HepG2 (cell line): ENCODE results near the gene SVIP. TPM values are rescaled to one million over a fixed set of nuclear protein-coding genes. Genes with fewer than 3 reads are reported as not detected.

ENCODE experiments used
- DMAP1 ChIP-seq: IDR thresholded peaks from 2 replicates; pipeline ENCODE4 v1.6.1; 2016
- DPF2 ChIP-seq: sonication (generic); formaldehyde crosslinking; IDR thresholded peaks from 2 replicates; pipeline ENCODE4 v1.4.0; 2020; ENCODE audit warnings: mild to moderate bottlenecking, low read depth, missing genetic modification reagents, borderline replicate concordance
- EP300 ChIP-seq, 3 experiments: sonication (generic) in 1 of 3; formaldehyde crosslinking in 1 of 3; IDR thresholded peaks; 2 replicates each; pipeline versions ENCODE4 v1.5.1 to v1.6.1; 2011 to 2020; ENCODE audit warnings: low read depth in 2 of 3, low read length in 2 of 3, borderline replicate concordance in 1 of 3, improper control_type of control experiment in 1 of 3, mild to moderate bottlenecking in 1 of 3, missing genetic modification reagents in 1 of 3, moderate library complexity in 1 of 3
- FOXC1 ChIP-seq: sonication (generic); formaldehyde crosslinking; IDR thresholded peaks from 2 replicates; pipeline ENCODE4 v1.8.0; 2022; ENCODE audit warnings: mild to moderate bottlenecking, missing genetic modification reagents, borderline replicate concordance
- KMT2A ChIP-seq: sonication (generic); formaldehyde crosslinking; IDR thresholded peaks from 2 replicates; pipeline ENCODE4 v1.4.0; 2020; ENCODE audit warnings: missing genetic modification reagents
- MAZ ChIP-seq, 2 experiments: sonication (generic) in 1 of 2; formaldehyde crosslinking in 1 of 2; IDR thresholded peaks; 2 replicates each; pipeline versions ENCODE4 v1.5.0 to v1.6.1; 2012 to 2020; ENCODE audit warnings: low read depth in 2 of 2, mild to moderate bottlenecking in 2 of 2, borderline replicate concordance in 1 of 2, improper control_type of control experiment in 1 of 2, low read length in 1 of 2, missing genetic modification reagents in 1 of 2, moderate library complexity in 1 of 2
- MYC ChIP-seq: sonication (generic); formaldehyde crosslinking; IDR thresholded peaks from 2 replicates; pipeline ENCODE4 v1.9.0; 2021; ENCODE audit warnings: missing genetic modification reagents, borderline replicate concordance
- PCBP1 ChIP-seq: fragments of 200-400 bp; formaldehyde crosslinking; IDR thresholded peaks from 2 replicates; pipeline ENCODE4 v1.6.1; 2017; ENCODE audit warnings: mild to moderate bottlenecking, low read depth, low read length, borderline replicate concordance
- POGZ ChIP-seq: sonication (generic); formaldehyde crosslinking; IDR thresholded peaks from 2 replicates; pipeline ENCODE4 v1.4.0; 2020; ENCODE audit warnings: mild to moderate bottlenecking, missing genetic modification reagents
- TAF1 ChIP-seq: sonication (generic); formaldehyde crosslinking; IDR thresholded peaks from 2 replicates; pipeline ENCODE4 v1.4.0; 2020; ENCODE audit warnings: missing genetic modification reagents
- TOPORS ChIP-seq: sonication (generic); formaldehyde crosslinking; IDR thresholded peaks from 2 replicates; pipeline ENCODE4 v1.8.0; 2023; ENCODE audit warnings: mild to moderate bottlenecking, missing genetic modification reagents
- ZBTB4 ChIP-seq: sonication (generic); formaldehyde crosslinking; IDR thresholded peaks from 2 replicates; pipeline ENCODE4 v1.4.0; 2020; ENCODE audit warnings: missing genetic modification reagents, mild to moderate bottlenecking, borderline replicate concordance
- ZNF138 ChIP-seq: sonication (generic); formaldehyde crosslinking; IDR thresholded peaks from 2 replicates; pipeline ENCODE4 v1.5.0; 2020; ENCODE audit warnings: mild to moderate bottlenecking, low read depth, missing genetic modification reagents
- ZNF333 ChIP-seq: sonication (generic); formaldehyde crosslinking; IDR thresholded peaks from 2 replicates; pipeline ENCODE4 v1.4.0; 2020; ENCODE audit warnings: mild to moderate bottlenecking, missing genetic modification reagents, borderline replicate concordance
- ZNF335 ChIP-seq: sonication (generic); formaldehyde crosslinking; IDR thresholded peaks from 2 replicates; pipeline ENCODE4 v1.4.0; 2020; ENCODE audit warnings: missing genetic modification reagents
- ZNF33B ChIP-seq: sonication (generic); formaldehyde crosslinking; IDR thresholded peaks from 2 replicates; pipeline ENCODE4 v1.5.1; 2020; ENCODE audit warnings: mild to moderate bottlenecking, missing genetic modification reagents
- ZNF414 ChIP-seq: sonication (generic); formaldehyde crosslinking; IDR thresholded peaks from 2 replicates; pipeline ENCODE4 v1.5.0; 2020; ENCODE audit warnings: missing genetic modification reagents
- ZNF607 ChIP-seq: sonication (generic); formaldehyde crosslinking; IDR thresholded peaks from 2 replicates; pipeline ENCODE4 v1.5.1; 2020; ENCODE audit warnings: missing genetic modification reagents, mild to moderate bottlenecking, borderline replicate concordance
- ZNF619 ChIP-seq: sonication (generic); formaldehyde crosslinking; IDR thresholded peaks from 2 replicates; pipeline ENCODE4 v1.4.0; 2020; ENCODE audit warnings: mild to moderate bottlenecking, missing genetic modification reagents
- ZSCAN22 ChIP-seq: sonication (generic); formaldehyde crosslinking; IDR thresholded peaks from 2 replicates; pipeline ENCODE4 v1.4.0; 2020; ENCODE audit warnings: mild to moderate bottlenecking, missing genetic modification reagents
- ZSCAN5A ChIP-seq: sonication (generic); formaldehyde crosslinking; IDR thresholded peaks from 2 replicates; pipeline ENCODE4 v1.8.0; 2022; ENCODE audit warnings: mild to moderate bottlenecking, missing genetic modification reagents, borderline replicate concordance
- polyA plus RNA-seq, 8 experiments: library from polyadenylated mRNA; depleted of rRNA in 3 of 8; stranded (reverse) in 7 of 8; unstranded in 1 of 8; fragments of >200 nt; fragmentation: Illumina TruSeq in 4 of 8; extraction: Trizol in 4 of 8; gene quantifications; 2 replicates each; pipeline versions ENCODE4 v1.2.1 to v1.2.3, GENCODE V29; 2011 to 2016; ENCODE audit warnings: low read depth in 4 of 8, missing spikeins in 1 of 8, mixed read lengths in 1 of 8; ENCODE audit not compliant: insufficient read depth in 1 of 8
- total RNA-seq, 5 experiments: library from RNA; depleted of rRNA; stranded (reverse); fragments of >200 nt; fragmentation: Illumina TruSeq; extraction: Trizol; gene quantifications; 2 replicates each; pipeline ENCODE4 v1.2.3, GENCODE V29; 2016; ENCODE audit warnings: low read depth in 1 of 5

Gene SVIP
- total and polyA plus RNA-seq, 2 of the 13 experiments (the other 11 are each of a cell fraction or from before 2014, with no cell fraction given): 6.3 to 27.2 TPM

- TF ChIP-seq MAZ (IDR thresholded peaks at IDR 0.05; ENCODE audit: borderline replicate concordance, low read depth, low read length) (peak; percentile 97), MAZ (CRISPR knock-in tag; IDR thresholded peaks at IDR 0.05; ENCODE audit: low read depth) (peak; percentile 80; the same call in 1 of the 2 replicates), ZNF619 (0 out of 2 replicates have a peak, but pooled peaks have one; percentile 51), KMT2A (CRISPR knock-in tag) (peak; percentile 76), ZNF33B (CRISPR knock-in tag) (no peak), ZNF335 (CRISPR knock-in tag) (0 out of 2 replicates have a peak, but pooled peaks have one; percentile 18), ZSCAN5A (CRISPR knock-in tag) (0 out of 2 replicates have a peak, but pooled peaks have one; percentile 18), ZNF333 (CRISPR knock-in tag) (no peak), POGZ (CRISPR knock-in tag) (peak; percentile 98), DMAP1 (peak; percentile 72), TOPORS (CRISPR knock-in tag) (0 out of 2 replicates have a peak, but pooled peaks have one; percentile 32), FOXC1 (CRISPR knock-in tag) (peak; percentile 59; the same call in 1 of the 2 replicates), EP300 (IDR thresholded peaks at IDR 0.05; ENCODE audit: low read depth in 2 of 2, low read length in 2 of 2) (peak in 1 of 2 experiments; percentile 38; a peak in 1 of 4 replicates), EP300 (CRISPR knock-in tag; IDR thresholded peaks at IDR 0.05; ENCODE audit: borderline replicate concordance) (no peak), ZNF607 (CRISPR knock-in tag) (0 out of 2 replicates have a peak, but pooled peaks have one; percentile 52), ZSCAN22 (no peak), ZNF414 (CRISPR knock-in tag) (no peak), ZBTB4 (CRISPR knock-in tag) (0 out of 2 replicates have a peak, but pooled peaks have one; percentile 51), PCBP1 (0 out of 2 replicates have a peak, but pooled peaks have one; percentile 61), ZNF138 (CRISPR knock-in tag) (peak; percentile 60; the same call in 1 of the 2 replicates), MYC (peak; percentile 58; the same call in 1 of the 2 replicates), DPF2 (CRISPR knock-in tag) (no peak), TAF1 (CRISPR knock-in tag) (peak; percentile 84; the same call in 1 of the 2 replicates)
Observed at GRCh38 chr11:22829231-22830081, at the start of gene SVIP (continued).
